ENCODE data around the gene SMAD5. TPM values are rescaled to one million over a fixed set of nuclear protein-coding genes. Genes with fewer than 3 reads are reported as not detected.

SMAD5 gene
- total and polyA plus RNA-seq, 2 of the 13 experiments (the other 11 are each of a cell fraction or from before 2014, with no cell fraction given) = 27.2 to 48.5 TPM

GRCh38 chr5:136192526-136193321, 60.1 kb downstream of the SMAD5 start, which contains the start of gene SMIM32 (continued):
- 0 out of 2 replicates have a peak, but pooled peaks have one; percentile 36 for TF ChIP-seq POGK (CRISPR knock-in tag; conservative IDR thresholded peaks at IDR 0.05)
- TF ChIP-seq BCL6 (CRISPR knock-in tag; IDR thresholded peaks at IDR 0.05) = no peak
- no peak for TF ChIP-seq MBNL3 (CRISPR knock-in tag; conservative IDR thresholded peaks at IDR 0.05)
- 0 out of 2 replicates have a peak, but pooled peaks have one; percentile 39 for TF ChIP-seq ZNF468 (CRISPR knock-in tag; IDR thresholded peaks at IDR 0.05)
- TF ChIP-seq ZNF605 (CRISPR knock-in tag; IDR thresholded peaks at IDR 0.05) = no peak
- TF ChIP-seq ZBTB33 (CRISPR knock-in tag; IDR thresholded peaks at IDR 0.05) = no peak
- peak; percentile 74; the same call in 1 of the 2 replicates for TF ChIP-seq BRF2 (CRISPR knock-in tag; IDR thresholded peaks at IDR 0.05)
- TF ChIP-seq, protein P1, sequence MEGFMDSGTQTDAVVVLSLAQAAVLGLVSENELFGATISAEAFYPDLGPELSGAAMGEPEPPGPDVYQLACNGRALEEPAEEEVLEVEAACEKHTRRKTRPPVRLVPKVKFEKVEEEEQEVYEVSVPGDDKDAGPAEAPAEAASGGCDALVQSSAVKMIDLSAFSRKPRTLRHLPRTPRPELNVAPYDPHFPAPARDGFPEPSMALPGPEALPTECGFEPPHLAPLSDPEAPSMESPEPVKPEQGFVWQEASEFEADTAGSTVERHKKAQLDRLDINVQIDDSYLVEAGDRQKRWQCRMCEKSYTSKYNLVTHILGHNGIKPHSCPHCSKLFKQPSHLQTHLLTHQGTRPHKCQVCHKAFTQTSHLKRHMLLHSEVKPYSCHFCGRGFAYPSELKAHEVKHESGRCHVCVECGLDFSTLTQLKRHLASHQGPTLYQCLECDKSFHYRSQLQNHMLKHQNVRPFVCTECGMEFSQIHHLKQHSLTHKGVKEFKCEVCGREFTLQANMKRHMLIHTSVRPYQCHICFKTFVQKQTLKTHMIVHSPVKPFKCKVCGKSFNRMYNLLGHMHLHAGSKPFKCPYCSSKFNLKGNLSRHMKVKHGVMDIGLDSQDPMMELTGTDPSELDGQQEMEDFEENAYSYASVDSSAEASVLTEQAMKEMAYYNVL (CRISPR knock-in tag; IDR thresholded peaks at IDR 0.05; ENCODE audit: borderline replicate concordance) = 0 out of 2 replicates have a peak, but pooled peaks have one; percentile 18
- 0 out of 4 replicates have a peak, but pooled peaks of 1 of the 2 experiments have one; percentile 12 for TF ChIP-seq POLR2A (IDR thresholded peaks at IDR 0.05; ENCODE audit: insufficient read depth in 1 of 2, low read depth in 2 of 2, low read length in 2 of 2)
- no peak for TF ChIP-seq NBN (conservative IDR thresholded peaks at IDR 0.05)
- TF ChIP-seq, protein P2, sequence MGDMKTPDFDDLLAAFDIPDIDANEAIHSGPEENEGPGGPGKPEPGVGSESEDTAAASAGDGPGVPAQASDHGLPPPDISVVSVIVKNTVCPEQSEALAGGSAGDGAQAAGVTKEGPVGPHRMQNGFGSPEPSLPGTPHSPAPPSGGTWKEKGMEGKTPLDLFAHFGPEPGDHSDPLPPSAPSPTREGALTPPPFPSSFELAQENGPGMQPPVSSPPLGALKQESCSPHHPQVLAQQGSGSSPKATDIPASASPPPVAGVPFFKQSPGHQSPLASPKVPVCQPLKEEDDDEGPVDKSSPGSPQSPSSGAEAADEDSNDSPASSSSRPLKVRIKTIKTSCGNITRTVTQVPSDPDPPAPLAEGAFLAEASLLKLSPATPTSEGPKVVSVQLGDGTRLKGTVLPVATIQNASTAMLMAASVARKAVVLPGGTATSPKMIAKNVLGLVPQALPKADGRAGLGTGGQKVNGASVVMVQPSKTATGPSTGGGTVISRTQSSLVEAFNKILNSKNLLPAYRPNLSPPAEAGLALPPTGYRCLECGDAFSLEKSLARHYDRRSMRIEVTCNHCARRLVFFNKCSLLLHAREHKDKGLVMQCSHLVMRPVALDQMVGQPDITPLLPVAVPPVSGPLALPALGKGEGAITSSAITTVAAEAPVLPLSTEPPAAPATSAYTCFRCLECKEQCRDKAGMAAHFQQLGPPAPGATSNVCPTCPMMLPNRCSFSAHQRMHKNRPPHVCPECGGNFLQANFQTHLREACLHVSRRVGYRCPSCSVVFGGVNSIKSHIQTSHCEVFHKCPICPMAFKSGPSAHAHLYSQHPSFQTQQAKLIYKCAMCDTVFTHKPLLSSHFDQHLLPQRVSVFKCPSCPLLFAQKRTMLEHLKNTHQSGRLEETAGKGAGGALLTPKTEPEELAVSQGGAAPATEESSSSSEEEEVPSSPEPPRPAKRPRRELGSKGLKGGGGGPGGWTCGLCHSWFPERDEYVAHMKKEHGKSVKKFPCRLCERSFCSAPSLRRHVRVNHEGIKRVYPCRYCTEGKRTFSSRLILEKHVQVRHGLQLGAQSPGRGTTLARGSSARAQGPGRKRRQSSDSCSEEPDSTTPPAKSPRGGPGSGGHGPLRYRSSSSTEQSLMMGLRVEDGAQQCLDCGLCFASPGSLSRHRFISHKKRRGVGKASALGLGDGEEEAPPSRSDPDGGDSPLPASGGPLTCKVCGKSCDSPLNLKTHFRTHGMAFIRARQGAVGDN (CRISPR knock-in tag; IDR thresholded peaks at IDR 0.05) = peak; percentile 50
- peak; percentile 45; the same call in 1 of the 2 replicates for TF ChIP-seq HDAC1 (CRISPR knock-in tag; IDR thresholded peaks at IDR 0.05)
- TF ChIP-seq RAD21 (CRISPR knock-in tag; IDR thresholded peaks at IDR 0.05) = 0 out of 2 replicates have a peak, but pooled peaks have one; percentile 12
- 0 out of 2 replicates have a peak, but pooled peaks have one; percentile 51 for TF ChIP-seq ZBTB7B (CRISPR knock-in tag; IDR thresholded peaks at IDR 0.05)
- peak; percentile 11; the same call in 1 of the 2 replicates for TF ChIP-seq MAZ (IDR thresholded peaks at IDR 0.05; ENCODE audit: borderline replicate concordance, low read depth, low read length)
- TF ChIP-seq MAZ (CRISPR knock-in tag; IDR thresholded peaks at IDR 0.05; ENCODE audit: low read depth) = no peak

Measured in HepG2 (cell line).